GM19240 (cell line): ENCODE measurements around the gene AK9.

ENCODE experiments used
- DNase-seq: peaks from one replicate; pipeline ENCODE4 v3.0.0; 2011; ENCODE audit warnings: low spot score; ENCODE audit not compliant: insufficient read length

The AK9 gene

GRCh38 chr6:109445382-109445781 is 245.6 kb downstream of the AK9 start:
- DNase-seq, result no peak

GRCh38 chr6:109443425-109443950 is 247.5 kb downstream of the AK9 start:
- no peak for DNase-seq
